Activated CD8-positive, alpha-beta memory T cell treated with anti-CD3 and anti-CD28 coated beads for 24 hours (primary cell): ENCODE results near the gene RABAC1.

Experiments used
- DNase-seq: peaks from one replicate; pipeline ENCODE4 v3.0.0-alpha.2; 2020

The RABAC1 gene

DNA sequence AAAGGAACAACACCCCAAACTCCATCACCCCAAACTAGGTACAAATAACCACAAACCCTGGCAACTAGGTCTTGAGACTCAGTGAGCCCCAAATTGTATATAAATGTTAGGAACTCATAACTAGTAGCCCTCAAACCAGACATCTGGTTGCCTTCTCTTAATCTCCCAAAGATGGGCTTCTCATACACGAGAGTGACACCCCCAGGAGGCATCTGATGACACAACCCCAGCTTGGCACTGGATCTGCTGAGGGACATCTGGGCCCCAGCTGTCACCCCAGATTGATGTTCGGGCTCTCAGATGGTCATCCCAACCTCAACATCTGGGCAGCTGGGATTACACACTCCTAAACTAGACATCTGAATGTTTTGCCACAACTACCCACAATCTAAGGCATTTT, 14.8 kb downstream of the RABAC1 start:
- DNase-seq = no peak

DNA sequence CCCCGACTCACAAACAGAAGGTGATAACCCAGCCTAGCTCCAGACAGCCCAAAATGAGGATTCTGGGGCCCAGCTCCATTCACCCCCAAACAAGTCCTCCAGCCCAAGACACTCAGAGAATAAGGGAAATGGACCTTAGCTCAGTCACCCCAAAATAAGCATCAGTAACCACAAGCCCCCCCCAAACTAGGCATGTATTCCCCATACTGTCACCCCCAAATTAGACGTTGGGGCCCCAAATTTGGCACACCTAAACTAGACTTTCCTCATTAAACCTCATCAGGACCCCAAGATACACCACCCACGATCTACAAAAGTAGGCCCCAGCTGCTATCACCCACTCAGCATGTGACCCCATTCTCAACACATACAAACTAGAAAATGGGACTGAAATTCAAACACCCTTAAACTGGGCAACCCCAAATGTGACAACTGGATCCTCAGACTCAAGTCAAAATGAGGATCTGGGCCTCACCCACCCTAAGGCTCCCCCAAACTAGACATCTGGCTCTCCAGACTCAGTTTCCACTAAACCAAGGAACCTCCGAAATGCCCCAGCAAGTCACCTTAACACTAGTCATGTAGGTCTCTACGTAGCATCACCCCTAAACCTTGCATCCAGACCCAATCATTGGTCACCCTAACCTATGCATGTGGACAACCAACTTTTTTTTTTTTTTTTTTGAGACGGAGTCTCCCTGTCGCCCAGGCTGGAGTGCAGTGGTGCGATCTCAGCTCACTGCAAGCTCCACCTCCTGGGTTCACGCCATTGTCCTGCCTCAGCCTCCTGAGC, 17.5 kb downstream of the RABAC1 start:
- DNase-seq = no peak

GRCh38 chr19:41940731-41941409, 18.3 kb downstream of the RABAC1 start:
- DNase-seq = no peak

- DNase-seq = peak; percentile 81
These were observed 19.0 kb downstream of the RABAC1 start for GRCh38 chr19:41939861-41940730.

DNA sequence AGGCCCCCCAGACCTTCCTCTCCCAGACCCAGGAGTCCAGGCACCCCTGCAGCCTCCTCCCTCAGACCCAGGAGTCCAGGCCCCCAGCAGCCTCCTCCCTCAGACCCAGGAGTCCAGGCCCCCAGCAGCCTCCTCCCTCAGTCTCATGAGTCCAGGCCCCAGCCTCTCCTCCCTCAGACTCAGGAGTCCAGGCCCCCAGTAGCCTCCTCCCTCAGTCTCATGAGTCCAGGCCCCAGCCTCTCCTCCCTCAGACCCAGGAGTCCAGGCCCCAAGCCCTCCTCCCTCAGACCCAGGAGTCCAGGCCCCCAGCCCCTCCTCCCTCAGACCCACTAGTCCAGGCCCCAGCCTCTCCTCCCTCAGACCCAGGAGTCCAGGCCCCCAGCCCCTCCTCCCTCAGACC, 19.9 kb downstream of the RABAC1 start:
- peak; percentile 55 for DNase-seq

DNA sequence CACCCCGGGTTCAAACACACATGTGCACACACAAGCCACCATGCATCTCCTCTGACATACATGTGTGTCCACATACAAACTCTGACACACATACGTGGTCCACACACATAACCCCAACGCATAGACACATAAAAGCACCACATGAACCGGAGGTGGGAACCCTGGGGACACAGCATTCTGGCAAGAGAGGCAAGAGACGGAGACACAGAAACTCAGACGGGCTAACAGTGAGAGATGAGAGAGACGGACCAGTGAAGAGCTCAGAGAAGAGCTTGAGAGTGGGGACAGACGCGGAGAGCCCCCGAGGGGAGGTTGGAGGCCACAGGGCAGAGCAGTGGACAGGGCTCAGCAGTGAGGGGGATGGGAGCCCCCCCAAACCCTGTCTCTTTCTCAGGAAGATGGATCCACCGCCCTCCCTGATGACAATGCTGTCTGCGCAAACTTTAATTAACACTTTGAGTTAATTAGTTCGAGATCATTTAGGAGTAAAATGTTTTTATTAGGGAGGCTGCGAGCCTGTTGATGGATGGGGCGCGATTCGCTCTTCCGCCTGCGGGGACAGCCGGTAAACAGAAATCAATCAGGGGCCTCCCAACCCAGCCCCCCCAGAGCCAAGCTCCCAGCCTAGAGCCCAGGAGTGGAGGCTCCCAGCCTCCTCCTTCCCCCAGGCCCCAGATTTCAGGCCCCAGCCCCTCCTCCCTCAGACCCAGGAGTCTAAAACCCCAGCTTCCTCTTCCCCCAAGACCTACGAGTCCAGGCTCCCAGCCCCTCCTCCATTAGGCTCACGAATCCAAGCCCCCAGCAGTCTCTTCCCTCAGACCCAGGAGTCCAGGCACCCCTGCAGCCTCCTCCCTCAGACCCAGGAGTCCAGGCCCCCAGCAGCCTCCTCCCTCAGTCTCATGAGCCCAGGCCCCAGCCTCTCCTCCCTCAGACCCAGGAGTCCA, 21.3 kb downstream of the RABAC1 start:
- peak; percentile 56 for DNase-seq

DNA sequence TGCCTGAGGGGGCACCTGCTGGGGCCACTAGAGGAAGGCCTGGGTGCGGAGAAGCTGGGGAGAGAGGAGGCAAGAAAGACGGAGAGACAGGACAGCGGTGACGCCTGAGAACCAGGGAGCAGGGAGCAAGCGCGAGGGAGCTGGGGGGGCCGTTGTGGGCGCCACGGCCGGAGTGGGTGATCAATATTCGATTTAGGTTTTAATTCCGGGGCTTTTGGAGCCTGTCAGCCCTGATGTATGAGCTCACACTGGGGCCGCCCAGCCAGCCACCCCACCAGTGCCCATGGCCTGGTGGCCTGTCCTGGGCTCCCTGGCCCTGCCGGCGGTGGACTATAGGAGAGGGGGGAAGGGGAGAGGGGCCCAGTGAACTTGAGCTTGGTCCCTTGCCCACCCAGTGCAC, 22.2 kb downstream of the RABAC1 start:
- DNase-seq = no peak

DNA sequence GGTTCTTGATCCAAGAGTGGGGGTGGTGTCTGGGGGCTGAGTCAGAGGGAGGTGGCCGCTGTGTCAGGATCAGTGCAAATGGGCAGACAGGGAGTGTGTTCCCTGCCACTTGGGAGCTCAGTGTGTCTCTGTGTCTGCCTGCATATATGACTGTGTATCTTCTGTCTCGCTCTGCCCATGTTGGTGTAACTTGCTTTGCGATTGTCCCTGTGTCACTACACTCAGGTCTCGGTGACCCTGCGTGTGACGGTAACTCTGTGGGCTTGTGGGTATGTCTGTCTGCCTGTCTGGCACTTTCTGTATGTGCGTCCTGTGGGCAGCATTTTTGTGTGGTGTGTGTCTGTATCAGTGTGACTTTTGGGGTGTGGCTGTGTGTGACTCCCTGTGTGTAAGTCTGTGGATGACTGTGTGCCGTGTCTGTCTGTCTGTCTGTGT, 22.7 kb downstream of the RABAC1 start:
- no peak for DNase-seq

DNA sequence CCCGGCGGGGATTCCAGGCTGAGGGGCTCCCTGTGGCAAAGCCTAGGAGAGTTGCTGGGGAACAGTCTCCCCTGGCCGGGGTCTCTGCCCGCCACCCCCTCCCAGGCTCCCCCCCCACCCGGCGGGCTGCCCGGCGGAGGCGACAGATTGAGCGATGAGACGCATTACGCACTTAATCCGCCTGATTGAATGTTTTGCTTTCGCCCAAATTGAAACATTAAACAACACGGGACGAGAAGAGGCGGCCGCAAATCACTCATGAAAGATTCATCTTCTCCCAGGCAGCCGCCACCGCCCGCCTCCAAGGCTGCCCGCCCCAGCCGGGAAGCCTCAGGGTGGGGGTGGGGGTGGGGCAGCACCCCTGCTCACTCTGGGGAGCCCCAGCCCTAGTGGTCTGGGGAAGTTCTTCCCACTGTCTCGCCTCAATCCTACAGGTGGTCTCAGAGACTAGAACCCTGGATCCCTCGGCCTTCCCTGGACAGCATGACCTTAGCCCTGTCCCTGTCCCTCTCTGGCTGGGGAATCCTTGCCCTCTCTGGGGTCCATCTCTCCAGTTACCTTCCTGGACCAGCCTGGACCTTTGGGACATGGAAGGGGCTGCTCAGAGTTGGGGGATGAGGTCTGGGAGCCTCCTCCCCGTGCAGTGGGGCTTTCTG, 23.2 kb downstream of the RABAC1 start:
- DNase-seq = no peak

GRCh38 chr19:41934849-41935374, 24.2 kb downstream of the RABAC1 start:
- DNase-seq = peak; percentile 92

DNA sequence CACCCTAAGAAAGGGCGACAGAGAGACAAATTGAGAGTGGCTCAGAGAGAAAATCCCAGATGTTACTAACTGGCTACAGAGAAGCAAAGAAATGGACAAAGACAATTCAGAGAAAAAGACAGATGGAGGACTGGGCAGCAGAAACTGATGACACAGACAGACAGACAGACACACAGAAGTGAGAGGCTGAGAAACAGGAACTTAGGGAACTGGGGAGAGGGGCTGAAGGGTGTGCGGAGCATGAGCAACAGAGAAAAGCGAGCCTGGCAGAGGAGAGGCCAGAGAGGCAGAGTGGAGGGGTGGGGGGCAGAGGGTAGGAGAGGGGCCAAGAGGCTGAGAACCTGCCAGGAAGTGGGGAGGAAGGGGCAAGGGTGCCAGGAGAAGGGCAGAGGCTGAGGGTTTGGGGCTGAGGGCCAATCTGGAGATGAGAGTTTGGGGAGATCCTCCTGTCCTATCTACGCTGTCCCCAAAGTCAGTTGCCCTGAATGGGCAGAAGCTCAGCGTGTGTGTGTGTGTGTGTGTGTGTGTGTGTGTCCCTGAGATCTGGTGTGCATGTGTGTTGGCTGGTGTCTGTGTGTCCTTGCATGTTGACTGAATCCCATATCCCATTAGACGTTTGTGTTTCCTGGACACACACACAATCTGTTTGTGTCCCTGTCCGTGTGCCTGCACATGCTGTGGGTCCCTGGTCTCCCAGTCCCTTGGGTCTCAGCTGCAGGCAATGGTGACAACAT, 25.3 kb downstream of the RABAC1 start:
- no peak for DNase-seq

DNA sequence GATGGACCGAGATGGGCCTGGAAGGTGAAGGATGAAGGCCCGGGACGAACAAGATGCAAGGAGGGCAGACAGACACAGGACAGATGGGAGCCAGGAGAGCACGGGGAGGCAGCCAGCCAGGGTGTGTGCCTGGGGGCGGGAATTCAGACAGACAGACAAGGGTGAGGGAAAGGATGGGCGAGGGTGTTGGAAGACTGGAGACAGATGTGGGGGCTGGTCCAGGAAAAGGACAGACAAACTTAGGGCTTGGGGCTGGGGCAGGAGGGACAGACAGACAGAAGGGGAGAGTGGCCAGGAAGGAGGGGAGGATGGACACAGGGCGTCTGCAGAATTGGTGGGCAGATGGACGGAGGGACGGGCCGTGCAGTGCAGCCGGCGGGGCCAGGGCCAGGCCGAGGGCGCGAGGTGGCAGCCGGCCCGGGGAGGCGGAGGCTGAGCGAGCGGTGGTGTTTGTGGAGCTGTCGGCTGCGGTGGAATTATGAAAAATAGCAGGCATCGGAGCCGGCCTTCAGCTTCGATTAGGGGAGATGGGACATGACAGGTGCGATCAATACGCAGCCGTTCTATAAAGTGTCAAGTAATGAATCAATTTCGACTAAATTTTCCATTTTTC, 26.3 kb downstream of the RABAC1 start:
- no peak for DNase-seq

DNA sequence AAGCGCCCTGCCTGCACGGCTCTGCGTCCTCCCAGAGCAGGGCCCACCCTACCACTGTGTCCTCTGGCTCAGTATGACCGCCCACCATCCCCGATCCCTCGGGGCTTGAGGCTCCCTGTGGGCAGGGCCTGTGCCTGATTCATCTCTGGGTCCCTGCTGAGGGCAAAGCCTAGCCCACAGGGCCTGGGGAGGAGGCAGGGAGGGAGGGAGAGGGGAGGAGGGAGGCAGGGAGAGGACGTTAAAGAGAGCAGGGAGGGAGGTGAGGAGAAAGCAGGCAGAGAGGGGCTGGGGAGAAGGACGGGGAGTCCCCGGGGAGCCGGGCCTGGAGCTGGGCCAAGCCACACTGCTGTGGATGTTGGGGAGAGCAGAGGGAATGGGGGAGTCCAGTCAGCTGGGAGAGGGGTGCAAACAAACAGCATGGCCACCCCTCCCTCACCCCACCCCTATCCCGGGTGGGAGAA, 26.8 kb downstream of the RABAC1 start:
- no peak for DNase-seq

GRCh38 chr19:41930926-41931592, 28.1 kb downstream of the RABAC1 start:
- DNase-seq = no peak

DNA sequence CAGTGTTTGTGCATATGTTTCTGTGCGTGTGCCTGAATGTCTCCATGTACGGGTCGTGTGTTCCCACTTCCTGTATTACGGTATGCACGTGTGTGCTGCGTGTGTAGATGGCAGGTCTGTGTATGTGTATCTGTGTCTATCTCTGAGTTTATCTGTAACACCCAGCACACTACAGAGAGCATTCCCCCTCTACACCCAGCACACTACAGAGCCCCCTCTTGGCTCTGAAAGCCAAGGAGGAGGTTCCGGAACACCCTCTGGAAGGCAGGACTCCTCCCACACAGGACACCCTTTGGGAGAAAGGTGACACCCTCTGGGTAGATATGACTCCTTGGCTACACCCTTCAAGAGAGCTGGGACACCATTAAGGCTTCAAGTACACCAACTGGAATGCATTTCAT, 28.8 kb downstream of the RABAC1 start:
- DNase-seq = no peak

DNA sequence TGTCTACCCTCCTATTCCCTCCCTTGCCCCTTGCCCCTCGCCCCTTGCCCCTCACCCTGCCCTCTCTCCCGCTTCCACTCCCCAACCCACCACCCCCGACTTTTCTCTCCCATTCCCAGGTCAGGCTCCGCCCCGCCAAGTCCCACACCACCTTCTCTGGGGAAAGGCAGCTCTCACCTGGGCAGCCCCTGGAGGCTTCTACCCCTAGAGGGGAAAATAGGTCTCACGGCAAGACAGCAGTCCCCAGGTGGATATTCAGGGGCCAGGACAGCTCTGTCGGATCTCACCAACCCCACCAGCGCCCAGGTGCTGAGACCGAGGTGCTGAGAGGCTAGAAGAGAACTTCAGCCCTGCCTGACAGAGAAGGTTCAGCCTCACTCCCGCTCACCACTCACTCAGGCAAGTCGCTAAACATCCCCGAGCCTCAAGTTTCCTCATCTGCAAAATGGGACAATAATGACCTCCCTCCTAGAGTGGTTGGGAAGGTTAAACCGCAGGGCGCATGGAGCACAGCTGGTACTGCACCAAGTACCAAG, 29.5 kb downstream of the RABAC1 start:
- DNase-seq = no peak

GRCh38 chr19:41928754-41929535, 30.2 kb downstream of the RABAC1 start:
- DNase-seq = peak; percentile 78

GRCh38 chr19:41928221-41928683, 30.9 kb downstream of the RABAC1 start, which contains the start of gene ERFL:
Gene ERFL (minus strand): TSS chr19:41928449. CDS start chr19:41912919, 15,530 bp downstream.
- no peak for DNase-seq
